GM19372 (cell line): ENCODE measurements around the gene GTPBP3.

Experiments
- ATAC-seq: cut with Tn5 transposase; IDR thresholded peaks from one replicate; pipeline ENCODE4 v1.9.1; 2021; ENCODE audit warnings: mild to moderate bottlenecking, low read depth, moderate library complexity; ENCODE audit not compliant: unreplicated experiment

The GTPBP3 gene

DNA sequence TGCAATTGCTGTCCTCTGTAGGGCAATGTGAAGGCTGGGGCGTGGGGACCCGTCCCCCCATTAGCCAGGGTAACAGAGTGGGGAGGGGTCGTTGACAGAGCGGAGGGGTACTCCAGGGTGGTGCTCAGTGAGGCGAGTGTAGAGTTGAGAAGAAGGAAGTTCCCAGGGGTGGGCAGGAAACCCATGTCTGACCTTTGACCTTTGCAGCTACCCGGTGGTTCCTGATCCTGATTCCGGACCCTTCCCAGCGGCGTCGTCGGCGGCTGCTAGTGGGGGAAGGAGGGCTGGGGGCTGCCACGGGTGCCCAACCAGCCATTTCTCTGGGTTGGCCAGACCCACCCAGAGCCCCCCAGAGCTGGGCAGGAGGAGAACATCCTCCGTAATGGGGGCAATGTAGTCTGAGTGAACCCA lies 41.9 kb downstream of the GTPBP3 start:
- no peak for ATAC-seq

DNA sequence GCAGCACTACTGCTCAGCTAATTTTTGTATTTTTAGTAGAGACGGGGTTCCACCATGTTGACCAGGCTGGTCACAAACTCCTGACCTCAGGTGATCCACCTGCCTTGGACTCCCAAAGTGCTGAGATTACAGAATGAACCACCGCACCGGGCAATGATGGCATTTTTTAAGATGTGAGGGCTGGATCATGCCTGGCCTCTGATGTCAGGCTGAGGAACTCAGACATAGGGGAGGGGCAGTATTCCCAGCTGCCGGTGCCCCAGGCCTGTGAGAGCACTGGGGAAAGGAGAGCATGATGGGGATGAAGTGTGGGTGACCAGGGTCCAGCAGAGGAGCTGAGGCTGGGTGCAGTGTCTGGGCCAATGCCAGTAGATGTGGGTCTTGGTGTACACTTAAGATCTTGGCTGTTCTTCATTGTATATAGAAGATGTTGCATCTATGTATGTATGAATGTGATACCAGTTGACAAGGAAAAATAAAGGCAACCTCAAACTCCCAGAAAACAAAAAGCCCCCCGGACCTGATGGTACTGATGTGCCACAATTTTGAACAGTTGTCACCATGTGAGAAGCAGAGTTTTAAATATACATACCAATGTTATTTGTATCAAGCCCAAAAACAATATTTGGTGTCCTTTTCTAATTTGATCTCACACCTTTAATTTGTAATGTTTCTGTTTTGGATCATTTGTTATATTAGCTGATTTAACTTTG lies 43.2 kb downstream of the GTPBP3 start:
- ATAC-seq = no peak

- ATAC-seq = no peak
Observed at GRCh38 chr19:17385878-17386611, 48.7 kb downstream of the GTPBP3 start.

DNA sequence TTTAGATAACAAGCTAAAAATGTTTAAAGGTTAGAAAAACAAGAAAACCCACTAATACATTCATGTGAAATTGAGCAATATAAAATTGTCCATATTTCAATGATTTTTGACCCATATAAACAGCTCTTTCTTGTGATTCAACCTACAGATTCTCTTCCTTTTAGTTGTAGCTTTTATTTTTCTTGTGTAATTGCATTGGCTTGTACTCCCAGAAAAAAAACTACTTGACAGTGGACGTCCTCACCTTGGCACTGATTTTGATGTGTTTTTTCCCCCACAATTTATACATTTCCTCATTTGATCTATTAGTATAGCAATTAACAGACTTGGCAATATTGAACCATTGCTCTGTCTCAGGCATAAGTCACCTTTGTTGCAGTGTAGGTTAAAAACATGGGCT lies 51.9 kb downstream of the GTPBP3 start:
- ATAC-seq = no peak

DNA sequence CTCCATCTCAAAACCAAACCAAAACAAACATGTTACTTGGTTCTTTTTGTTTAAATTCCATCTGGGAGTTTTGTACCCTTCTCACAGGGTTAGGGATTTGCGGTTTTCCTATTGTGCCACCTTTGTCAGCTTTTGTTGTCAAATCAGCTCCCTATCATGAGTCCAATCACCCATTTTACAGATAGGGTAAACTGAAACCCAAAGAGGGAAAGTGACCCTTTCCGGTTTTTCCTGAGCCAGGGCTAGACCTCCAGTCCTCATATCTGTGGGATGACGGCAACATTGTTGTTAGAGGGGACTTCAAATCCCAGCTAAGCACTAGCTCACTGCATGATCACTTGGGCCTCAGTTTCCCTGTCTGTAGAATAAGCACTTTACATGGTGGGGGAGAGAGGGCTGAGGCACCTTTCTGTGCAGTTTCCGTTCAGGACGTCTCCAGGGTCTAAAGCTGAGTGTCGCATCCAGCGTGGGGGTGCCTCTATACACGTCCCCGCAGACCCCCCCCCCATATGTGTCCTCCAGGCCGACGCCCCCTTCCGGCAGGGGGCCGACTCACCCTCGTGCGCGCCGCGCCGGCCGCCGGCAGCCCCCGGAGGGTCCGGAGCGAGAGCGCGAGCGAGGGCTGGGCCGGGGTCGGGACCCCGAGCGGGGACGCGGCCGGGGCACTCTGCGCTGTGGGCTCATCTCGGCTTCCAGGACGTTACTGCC lies 52.8 kb downstream of the GTPBP3 start:
- no peak for ATAC-seq

DNA sequence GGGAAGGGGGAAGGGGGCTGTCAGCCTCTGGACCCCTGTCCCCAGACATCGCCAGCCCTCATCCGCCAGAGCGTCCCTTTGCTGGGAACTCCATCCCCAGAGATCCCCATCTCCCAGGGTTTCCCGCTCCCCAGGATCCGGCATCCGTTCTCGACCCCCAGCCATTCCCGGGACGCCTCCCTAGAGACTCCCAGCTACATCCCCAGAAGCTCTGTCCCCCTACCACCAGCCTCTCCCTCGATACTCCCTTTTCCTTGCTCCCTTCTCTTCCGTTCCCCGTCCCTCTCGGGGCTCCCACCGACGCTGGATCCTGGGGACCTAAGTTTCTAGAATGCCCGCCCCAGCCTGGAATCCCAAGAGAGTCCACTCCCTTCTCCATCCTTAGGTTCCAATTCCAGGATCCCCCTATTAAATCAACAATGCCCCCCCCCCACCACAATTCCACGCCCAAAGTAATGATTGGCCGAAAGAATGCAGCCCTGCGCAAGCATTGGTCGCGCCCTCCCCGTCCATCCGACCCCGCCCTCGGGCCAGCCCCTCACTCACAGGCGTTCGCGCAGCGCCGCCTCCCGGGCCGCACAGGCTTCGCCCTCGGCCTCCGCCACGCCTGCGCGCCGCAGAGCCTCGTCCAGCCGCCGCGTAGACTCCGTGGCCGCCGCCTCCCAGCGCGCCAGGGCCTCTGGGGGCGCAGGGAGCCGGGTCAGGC lies 53.5 kb downstream of the GTPBP3 start:
- ATAC-seq = peak; percentile 88

DNA sequence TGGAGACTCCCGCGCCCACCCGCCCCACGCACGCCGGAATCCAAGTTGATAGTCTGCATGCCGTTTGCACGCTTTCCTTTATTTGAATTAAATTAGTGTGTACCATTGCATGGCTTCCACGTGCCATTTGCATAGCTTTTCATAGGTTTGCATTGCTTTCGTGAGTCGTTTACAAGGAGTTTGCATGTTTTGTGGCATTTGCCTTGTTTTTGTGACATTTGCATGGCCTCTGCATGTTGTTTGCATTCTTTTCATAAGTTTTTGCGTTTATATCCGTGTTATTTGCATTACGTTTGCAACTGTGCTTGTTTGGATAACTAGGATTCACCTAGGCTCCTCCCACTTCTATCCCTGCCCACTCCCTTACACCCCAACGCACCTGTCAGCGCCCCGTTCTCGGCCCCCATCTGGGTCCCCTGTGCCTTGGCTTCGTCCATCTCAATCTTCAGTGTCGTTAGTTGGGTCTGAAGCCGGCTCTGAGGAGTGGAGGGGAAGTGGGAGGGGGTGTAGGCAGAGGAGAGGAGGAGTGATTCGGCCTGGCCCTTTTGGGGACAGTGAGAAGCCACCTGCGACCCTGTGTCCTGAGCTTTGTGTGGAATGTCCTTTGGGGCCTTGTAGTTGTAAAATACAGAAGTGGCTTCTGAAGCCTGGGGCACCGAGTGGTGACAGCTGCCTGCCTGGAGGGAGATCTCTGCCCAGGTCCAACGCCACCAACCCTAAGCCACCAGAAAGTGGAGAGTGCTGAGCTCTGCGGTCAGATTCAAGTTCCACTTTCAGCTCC lies 54.2 kb downstream of the GTPBP3 start:
- no peak for ATAC-seq
